MM.1S (cell line): ENCODE data around the gene MAGIX.
A peak's percentile ranks its signal among the peaks of the same experiment; 100 is the strongest.

Experiments used
- DNase-seq: peaks from one replicate; pipeline ENCODE4 v3.0.0-alpha.2; 2015
- H2AFZ ChIP-seq: fragments of 300-600 bp; sonication (generic); 2 replicates; pipeline ENCODE4 v1.6.0; 2016; ENCODE audit warnings: antibody characterized with exemption, low read length
- H3F3A ChIP-seq: fragments of 300-600 bp; sonication (generic); 2 replicates; pipeline ENCODE4 v1.6.1; 2016; ENCODE audit warnings: mild to moderate bottlenecking, antibody characterized with exemption, low read length, moderate library complexity, mixed read lengths; ENCODE audit not compliant: insufficient read depth
- H3K27ac ChIP-seq: fragments of 300-600 bp; sonication (generic); 2 replicates; pipeline ENCODE4 v1.5.1; 2016; ENCODE audit warnings: mild to moderate bottlenecking, low read length
- H3K27me3 ChIP-seq: fragments of 300-600 bp; sonication (generic); replicated peaks from 2 replicates; pipeline ENCODE4 v1.6.0; 2016; ENCODE audit warnings: low read length; ENCODE audit not compliant: insufficient read depth
- H3K36me3 ChIP-seq: fragments of 300-600 bp; sonication (generic); replicated peaks from 2 replicates; pipeline ENCODE4 v1.6.1; 2016; ENCODE audit warnings: mild to moderate bottlenecking, low read length, mixed read lengths; ENCODE audit not compliant: insufficient read depth
- H3K4me1 ChIP-seq: fragments of 300-600 bp; sonication (generic); 2 replicates; pipeline ENCODE4 v1.6.1; 2016; ENCODE audit warnings: low read length, mixed read lengths
- H3K4me2 ChIP-seq: fragments of 300-600 bp; sonication (generic); 2 replicates; pipeline ENCODE4 v1.6.0; 2016; ENCODE audit warnings: low read depth, low read length
- H3K4me3 ChIP-seq: fragments of 300-600 bp; sonication (generic); 2 replicates; pipeline ENCODE4 v1.5.1; 2016; ENCODE audit warnings: low read length, mixed read lengths
- H3K79me2 ChIP-seq: fragments of 300-600 bp; sonication (generic); 2 replicates; pipeline ENCODE4 v1.6.1; 2016; ENCODE audit warnings: mixed run types, low read length, mixed read lengths
- H3K9ac ChIP-seq: fragments of 300-600 bp; sonication (generic); 2 replicates; pipeline ENCODE4 v1.6.1; 2016; ENCODE audit warnings: low read length, mixed read lengths
- H3K9me2 ChIP-seq: fragments of 300-600 bp; sonication (generic); replicated peaks from 2 replicates; pipeline ENCODE4 v1.6.1; 2016; ENCODE audit warnings: mild to moderate bottlenecking, low read length, mixed read lengths; ENCODE audit not compliant: insufficient read depth
- H3K9me3 ChIP-seq: fragments of 300-600 bp; sonication (generic); replicated peaks from 2 replicates; pipeline ENCODE4 v1.6.1; 2016; ENCODE audit warnings: mild to moderate bottlenecking, low read length, mixed read lengths; ENCODE audit not compliant: insufficient read depth
- H4K20me1 ChIP-seq: fragments of 300-600 bp; sonication (generic); 2 replicates; pipeline ENCODE4 v1.6.1; 2016; ENCODE audit warnings: mild to moderate bottlenecking, low read length, moderate library complexity, mixed read lengths; ENCODE audit not compliant: insufficient read depth
- CTCF ChIP-seq: fragments of 300-600 bp; sonication (generic); IDR thresholded peaks from 2 replicates; pipeline ENCODE4 v1.5.1; 2016; ENCODE audit warnings: antibody characterized with exemption, low read length, mixed read lengths
- EZH2 ChIP-seq: fragments of 300-600 bp; sonication (generic); optimal IDR thresholded peaks from 2 replicates; pipeline ENCODE3; 2017; ENCODE audit warnings: low read depth, mild to moderate bottlenecking, antibody characterized with exemption, low read length, mixed read lengths
- EZH2phosphoT487 ChIP-seq: fragments of 300-600 bp; sonication (generic); IDR thresholded peaks from 2 replicates; pipeline ENCODE4 v1.6.1; 2018; ENCODE audit warnings: antibody characterized with exemption, low read length

Gene MAGIX

GRCh38 chrX:49160908-49161307, 1.6 kb upstream of the MAGIX start:
- 0 out of 2 replicates have a peak, but pooled peaks cover 5% of the 10 kb centered on the region for H3K4me1 ChIP-seq
- no peaks in the 10 kb centered on the region for H3K9me2 ChIP-seq
- no peaks in the 10 kb centered on the region for H3K79me2 ChIP-seq
- H4K20me1 ChIP-seq = no peaks in the 10 kb centered on the region
- H2AFZ ChIP-seq = no peak overlapping the region
- no peaks in the 10 kb centered on the region for H3K9me3 ChIP-seq
- no peak for DNase-seq
- no peaks in the 10 kb centered on the region for H3K27me3 ChIP-seq
- no peak overlapping the region for H3K4me2 ChIP-seq
- no peak overlapping the region for H3K27ac ChIP-seq
- peaks cover 4% of the 10 kb centered on the region; the same call in 1 of the 2 replicates for H3F3A ChIP-seq
- TF ChIP-seq EZH2phosphoT487 (no peak), EZH2 (no peak), CTCF (no peak)
- no peaks in the 10 kb centered on the region for H3K36me3 ChIP-seq
- no peak overlapping the region for H3K4me3 ChIP-seq
- H3K9ac ChIP-seq = no peak overlapping the region

- no peak overlapping the region for H3K9ac ChIP-seq
- H3K79me2 ChIP-seq = no peaks in the 10 kb centered on the region
- H3K9me3 ChIP-seq = no peaks in the 10 kb centered on the region
- H3K4me1 ChIP-seq = 0 out of 2 replicates have a peak, but pooled peaks cover 5% of the 10 kb centered on the region
- no peak for DNase-seq
- no peaks in the 10 kb centered on the region for H3K36me3 ChIP-seq
- no peaks in the 10 kb centered on the region for H4K20me1 ChIP-seq
- no peak overlapping the region for H3K27ac ChIP-seq
- TF ChIP-seq EZH2 (no peak), CTCF (no peak), EZH2phosphoT487 (no peak)
- H3K4me3 ChIP-seq = no peak overlapping the region
- H3K9me2 ChIP-seq = no peaks in the 10 kb centered on the region
- no peak overlapping the region for H3K4me2 ChIP-seq
- no peaks in the 10 kb centered on the region for H3K27me3 ChIP-seq
- H2AFZ ChIP-seq = no peak overlapping the region
- H3F3A ChIP-seq = peaks cover 7% of the 10 kb centered on the region; the same call in 1 of the 2 replicates
These were observed 926 bp upstream of the MAGIX start for GRCh38 chrX:49161632-49162031.

- H3K9me3 ChIP-seq = no peaks in the 10 kb centered on the region
- H3K4me3 ChIP-seq = peak overlapping the region; percentile 60
- DNase-seq = peak; percentile 73
- H3K27ac ChIP-seq = peak overlapping the region; percentile 62; the same call in 1 of the 2 replicates
- peak overlapping the region; percentile 80 for H3K9ac ChIP-seq
- 0 out of 2 replicates have a peak, but pooled peaks cover 5% of the 10 kb centered on the region for H3K4me1 ChIP-seq
- H3K4me2 ChIP-seq = peak overlapping the region; percentile 68
- no peaks in the 10 kb centered on the region for H3K27me3 ChIP-seq
- no peaks in the 10 kb centered on the region for H3K9me2 ChIP-seq
- peak overlapping the region; percentile 70 for H2AFZ ChIP-seq
- no peaks in the 10 kb centered on the region for H4K20me1 ChIP-seq
- no peaks in the 10 kb centered on the region for H3K79me2 ChIP-seq
- peaks cover 21% of the 10 kb centered on the region for H3F3A ChIP-seq
- no peak for TF ChIP-seq EZH2
- peak; percentile 53 for TF ChIP-seq CTCF
- no peak for TF ChIP-seq EZH2phosphoT487
- H3K36me3 ChIP-seq = no peaks in the 10 kb centered on the region
These were observed 1.2 kb downstream of the MAGIX start for GRCh38 chrX:49163555-49164419.
